ENCODE measurements around the gene HOXC6. TPM values are rescaled to one million over a fixed set of nuclear protein-coding genes. Genes with fewer than 3 reads are reported as not detected.

Gene HOXC6
- total RNA-seq, 6 experiments from 2014 or later: 0.12 to 2.1 (median 1.6) TPM

GRCh38 chr12:54053751-54054741 is 25.8 kb downstream of the HOXC6 start, which contains the start of gene HOXC4:
Gene HOXC4 (plus strand): TSS chr12:54053835. CDS start chr12:54053923, 88 bp downstream.
- Mint-ChIP-seq H3K27ac (no peak within 1 kb of the TSS), H3K9me3 (no peaks in the 10 kb centered on the region), H3K36me3 (ENCODE audit: low read depth) (no peaks in the 10 kb centered on the region), H3K4me3 (no peak within 1 kb of the TSS), H3K27me3 (ENCODE audit: insufficient read depth) (peaks cover 65% of the 10 kb centered on the region), H3K4me1 (ENCODE audit: low read depth) (no peaks in the 10 kb centered on the region)
- no peak for TF ChIP-seq CTCF (IDR thresholded peaks at IDR 0.05)
- no peak for DNase-seq

- no peak overlapping the region for H3K4me3 Mint-ChIP-seq
- peaks cover 61% of the 10 kb centered on the region for H3K27me3 Mint-ChIP-seq (ENCODE audit: insufficient read depth)
- no peaks in the 10 kb centered on the region for H3K4me1 Mint-ChIP-seq (ENCODE audit: low read depth)
- no peak for DNase-seq
- no peak for TF ChIP-seq CTCF (IDR thresholded peaks at IDR 0.05)
- no peak overlapping the region for H3K27ac Mint-ChIP-seq
- no peaks in the 10 kb centered on the region for H3K9me3 Mint-ChIP-seq
- no peaks in the 10 kb centered on the region for H3K36me3 Mint-ChIP-seq (ENCODE audit: low read depth)
Measured at GRCh38 chr12:54054742-54055194, 26.5 kb downstream of the HOXC6 start.

- no peaks in the 10 kb centered on the region for H3K9me3 Mint-ChIP-seq
- no peak overlapping the region for H3K27ac Mint-ChIP-seq
- H3K27me3 Mint-ChIP-seq (ENCODE audit: insufficient read depth): peaks cover 58% of the 10 kb centered on the region
- H3K36me3 Mint-ChIP-seq (ENCODE audit: low read depth): no peaks in the 10 kb centered on the region
- H3K4me1 Mint-ChIP-seq (ENCODE audit: low read depth): no peaks in the 10 kb centered on the region
- H3K4me3 Mint-ChIP-seq: no peak overlapping the region
- TF ChIP-seq CTCF (IDR thresholded peaks at IDR 0.05): no peak
- DNase-seq: no peak
Measured at GRCh38 chr12:54055552-54055951, 27.3 kb downstream of the HOXC6 start.

- H3K27me3 Mint-ChIP-seq (ENCODE audit: insufficient read depth): peaks cover 59% of the 10 kb centered on the region
- H3K4me3 Mint-ChIP-seq: no peak overlapping the region
- no peak overlapping the region for H3K27ac Mint-ChIP-seq
Measured at GRCh38 chr12:54056110-54056509, 27.9 kb downstream of the HOXC6 start.

More at GRCh38 chr12:54056110-54056509, 27.9 kb downstream of the HOXC6 start:
- Mint-ChIP-seq H3K4me1 (ENCODE audit: low read depth) (no peaks in the 10 kb centered on the region), H3K36me3 (ENCODE audit: low read depth) (no peaks in the 10 kb centered on the region), H3K9me3 (no peaks in the 10 kb centered on the region)
- TF ChIP-seq CTCF (IDR thresholded peaks at IDR 0.05): no peak
- no peak for DNase-seq
